Transverse colon (tissue), 3 donors: ENCODE measurements around the gene DMXL1.

Experiments
- CTCF ChIP-seq, 5 experiments: fragments of 200-600 bp in 3 of 5; fragments of 450-650 bp in 2 of 5; sonication (generic) in 3 of 5; IDR thresholded peaks; 1 replicate in 2 of 5; 2 replicates in 3 of 5; pipeline ENCODE4 v1.5.1; 2016 to 2017; ENCODE audit warnings: antibody characterized with exemption in 5 of 5, inconsistent platforms in 3 of 5, mild to moderate bottlenecking in 2 of 5, moderate library complexity in 1 of 5
- EP300 ChIP-seq: sonication (generic); formaldehyde crosslinking; IDR thresholded peaks from one replicate; pipeline ENCODE4 v1.6.1; 2017; ENCODE audit warnings: antibody characterized with exemption, low read depth
- POLR2A ChIP-seq: fragments of 450-650 bp; IDR thresholded peaks from one replicate; pipeline ENCODE4 v1.6.1; 2016; ENCODE audit warnings: antibody characterized with exemption, mild to moderate bottlenecking, moderate library complexity

- TF ChIP-seq CTCF (IDR thresholded peaks at IDR 0.05) = no peak
- TF ChIP-seq EP300 = no peak
- TF ChIP-seq POLR2A = no peak
These were observed 201.2 kb downstream of the DMXL1 start for GRCh38 chr5:119271758-119272730.
